Measurements from ENCODE around the gene SEMA4D.
"Not testable (repeated sequence)": the region's sequence is repeated elsewhere in the genome, so short reads cannot be mapped to it uniquely, and the experiment has no call there.

SEMA4D gene

DNA sequence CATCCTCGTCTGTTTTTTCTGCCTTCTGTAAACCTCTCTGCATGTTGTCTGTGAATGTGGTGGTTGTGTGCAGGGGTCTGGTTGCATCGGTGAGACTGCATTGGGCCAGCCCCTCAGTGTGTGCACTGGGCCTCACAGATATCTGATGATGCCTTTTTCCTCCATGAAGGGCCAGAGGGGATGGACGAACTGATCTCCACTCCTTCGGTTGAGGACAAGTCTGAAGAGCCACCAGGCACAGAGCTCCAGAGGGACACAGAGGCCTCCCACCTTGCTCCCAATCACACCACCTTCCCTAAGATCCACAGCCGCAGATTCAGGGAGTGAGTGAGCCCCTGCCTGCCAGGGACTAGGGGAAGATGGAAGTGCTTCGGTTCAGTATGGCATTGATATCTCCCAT lies 148.3 kb downstream of the SEMA4D start:
- H3K4me3 ChIP-seq (ENCODE audit: low read depth, low read length) = no peak overlapping the region
- TF ChIP-seq, protein P1, sequence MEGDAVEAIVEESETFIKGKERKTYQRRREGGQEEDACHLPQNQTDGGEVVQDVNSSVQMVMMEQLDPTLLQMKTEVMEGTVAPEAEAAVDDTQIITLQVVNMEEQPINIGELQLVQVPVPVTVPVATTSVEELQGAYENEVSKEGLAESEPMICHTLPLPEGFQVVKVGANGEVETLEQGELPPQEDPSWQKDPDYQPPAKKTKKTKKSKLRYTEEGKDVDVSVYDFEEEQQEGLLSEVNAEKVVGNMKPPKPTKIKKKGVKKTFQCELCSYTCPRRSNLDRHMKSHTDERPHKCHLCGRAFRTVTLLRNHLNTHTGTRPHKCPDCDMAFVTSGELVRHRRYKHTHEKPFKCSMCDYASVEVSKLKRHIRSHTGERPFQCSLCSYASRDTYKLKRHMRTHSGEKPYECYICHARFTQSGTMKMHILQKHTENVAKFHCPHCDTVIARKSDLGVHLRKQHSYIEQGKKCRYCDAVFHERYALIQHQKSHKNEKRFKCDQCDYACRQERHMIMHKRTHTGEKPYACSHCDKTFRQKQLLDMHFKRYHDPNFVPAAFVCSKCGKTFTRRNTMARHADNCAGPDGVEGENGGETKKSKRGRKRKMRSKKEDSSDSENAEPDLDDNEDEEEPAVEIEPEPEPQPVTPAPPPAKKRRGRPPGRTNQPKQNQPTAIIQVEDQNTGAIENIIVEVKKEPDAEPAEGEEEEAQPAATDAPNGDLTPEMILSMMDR (IDR thresholded peaks at IDR 0.05; ENCODE audit: insufficient read depth, low read depth, low read length, missing control alignments) = no peak
- no peak for DNase-seq (ENCODE audit: low read depth)

DNA sequence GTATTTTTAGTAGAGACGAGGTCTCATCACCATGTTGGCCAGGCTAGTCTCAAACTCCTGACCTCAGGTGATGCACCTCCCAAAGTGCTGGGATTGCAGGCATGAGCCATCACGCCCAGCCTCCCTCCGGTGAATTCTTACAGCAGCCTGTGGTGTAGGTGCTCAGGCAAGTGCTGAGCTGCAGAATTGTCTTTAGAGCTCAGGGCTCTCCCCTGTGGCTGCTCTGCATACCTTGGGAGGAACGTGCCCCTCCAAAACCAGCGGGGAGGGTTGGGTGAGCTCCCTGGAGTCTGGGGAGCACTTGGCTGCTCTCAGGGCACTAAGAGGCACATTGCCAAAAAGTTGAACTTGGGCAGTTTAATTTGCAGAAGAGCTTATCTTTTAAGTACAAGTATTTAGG lies 150.3 kb downstream of the SEMA4D start:
- TF ChIP-seq, protein P1 (IDR thresholded peaks at IDR 0.05; ENCODE audit: insufficient read depth, low read depth, low read length, missing control alignments) = no peak
- no peak overlapping the region for H3K4me3 ChIP-seq (ENCODE audit: low read depth, low read length)
- no peak for DNase-seq (ENCODE audit: low read depth)

DNA sequence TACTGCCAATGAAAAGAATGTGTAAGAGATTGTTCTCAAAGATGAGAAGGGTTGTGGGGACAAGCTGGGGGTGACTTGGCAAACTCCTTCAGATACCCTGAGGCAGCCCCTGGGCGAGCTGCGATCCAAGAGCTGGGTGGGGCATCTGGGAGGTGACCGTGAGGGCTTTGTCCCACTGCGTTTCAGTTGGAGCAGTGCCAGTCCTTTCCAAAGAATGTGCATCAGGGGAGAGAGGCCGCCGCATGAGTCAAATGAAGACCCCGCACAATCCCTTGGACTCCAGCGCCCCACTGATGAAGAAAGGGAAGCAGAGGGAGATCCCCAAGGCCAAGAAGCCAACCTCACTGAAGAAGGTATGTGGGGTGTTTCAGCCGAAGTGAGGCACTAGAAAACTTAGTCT lies 151.2 kb downstream of the SEMA4D start:
- TF ChIP-seq, protein P1 (IDR thresholded peaks at IDR 0.05; ENCODE audit: insufficient read depth, low read depth, low read length, missing control alignments) = no peak
- DNase-seq (ENCODE audit: low read depth) = no peak
- H3K4me3 ChIP-seq (ENCODE audit: low read depth, low read length) = no peak overlapping the region

DNA sequence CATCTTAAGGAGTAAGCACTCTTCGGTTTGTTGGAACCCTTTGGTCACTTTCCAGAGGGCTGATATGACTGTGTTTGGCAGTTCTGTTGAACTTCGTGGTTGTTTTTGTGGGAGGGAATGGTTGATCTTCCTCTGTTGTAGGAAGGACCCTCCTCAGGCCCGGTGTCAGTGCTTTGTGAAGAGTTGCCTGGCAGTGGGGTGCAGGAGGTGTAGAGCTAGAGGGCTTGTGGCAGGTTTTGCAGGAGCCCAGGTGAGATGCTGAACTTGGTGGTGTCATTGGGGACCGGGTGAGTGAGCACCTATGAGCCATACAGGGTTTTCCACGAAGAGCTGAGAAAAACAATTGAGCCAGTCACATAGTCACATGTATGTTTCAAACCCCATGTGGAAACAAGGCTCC lies 152.4 kb downstream of the SEMA4D start:
- DNase-seq (ENCODE audit: low read depth) = no peak
- TF ChIP-seq, protein P1 (IDR thresholded peaks at IDR 0.05; ENCODE audit: insufficient read depth, low read depth, low read length, missing control alignments) = no peak
- H3K4me3 ChIP-seq (ENCODE audit: low read depth, low read length) = no peak overlapping the region

DNA sequence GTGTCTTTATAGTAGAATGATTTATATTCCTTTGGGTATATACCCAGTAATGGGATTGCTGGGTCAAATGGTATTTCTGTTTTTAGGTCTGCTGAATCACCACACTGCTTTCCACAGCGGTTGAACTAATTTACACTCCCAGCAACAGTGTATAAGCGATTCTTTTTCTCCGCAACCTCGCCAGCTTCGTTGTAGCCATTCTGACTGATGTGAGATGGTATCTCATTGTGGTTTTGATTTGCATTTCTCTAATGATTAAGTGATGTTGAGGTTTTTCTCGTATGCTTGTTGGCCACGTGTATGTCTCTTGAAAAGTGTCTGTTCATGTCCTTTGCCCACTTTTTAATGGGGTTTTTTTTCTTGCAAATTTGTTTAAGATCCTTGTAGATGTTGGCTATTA lies 154.1 kb downstream of the SEMA4D start:
- DNase-seq (ENCODE audit: low read depth); H3K4me3 ChIP-seq (ENCODE audit: low read depth, low read length): not testable (repeated sequence)

DNA sequence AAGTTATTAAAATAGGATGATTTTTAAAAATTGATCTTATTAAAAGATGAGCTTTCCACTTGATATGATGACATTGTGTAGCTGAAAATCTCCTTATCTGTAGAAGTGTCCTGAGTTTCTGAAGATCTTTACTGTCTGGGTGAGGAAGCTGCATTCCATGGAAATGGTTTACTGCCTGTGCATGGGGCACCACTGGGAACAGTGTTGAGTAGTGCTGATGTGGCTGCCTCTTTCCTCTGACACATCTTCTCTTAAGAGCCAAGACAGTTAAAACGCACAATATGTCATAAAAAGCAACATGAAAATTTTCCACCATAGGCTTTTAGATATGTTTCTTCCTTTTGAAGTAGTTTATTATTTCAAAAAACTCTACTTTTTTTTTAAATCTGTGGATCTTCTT lies 155.0 kb downstream of the SEMA4D start:
- H3K4me3 ChIP-seq (ENCODE audit: low read depth, low read length) = no peak overlapping the region
- TF ChIP-seq, protein P1 (IDR thresholded peaks at IDR 0.05; ENCODE audit: insufficient read depth, low read depth, low read length, missing control alignments) = no peak
- DNase-seq (ENCODE audit: low read depth) = no peak

DNA sequence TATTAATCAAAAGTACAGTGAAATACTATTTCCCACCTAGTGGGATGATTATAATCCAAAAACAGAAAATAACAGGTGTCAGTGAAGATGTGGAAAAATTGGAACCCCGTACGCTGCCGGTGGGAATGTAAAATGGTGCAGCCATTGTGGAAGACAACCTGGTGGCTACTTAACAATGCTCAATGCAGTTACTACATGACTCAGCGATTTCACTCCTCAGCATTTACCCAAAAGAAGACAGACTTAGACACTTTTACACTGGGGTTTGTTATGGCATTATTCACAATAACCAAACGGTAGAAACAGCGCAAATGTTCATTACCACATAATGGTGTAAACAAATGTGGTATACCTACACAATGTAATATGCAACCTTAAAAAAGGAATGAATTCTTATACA lies 155.7 kb downstream of the SEMA4D start:
- TF ChIP-seq, protein P1 (IDR thresholded peaks at IDR 0.05; ENCODE audit: insufficient read depth, low read depth, low read length, missing control alignments) = no peak
- DNase-seq (ENCODE audit: low read depth) = no peak
- no peak overlapping the region for H3K4me3 ChIP-seq (ENCODE audit: low read depth, low read length)
